ENCODE measurements around the gene ACO2.
"Not testable (repeated sequence)": the region's sequence is repeated elsewhere in the genome, so short reads cannot be mapped to it uniquely, and the experiment has no call there.

The ACO2 gene

DNA sequence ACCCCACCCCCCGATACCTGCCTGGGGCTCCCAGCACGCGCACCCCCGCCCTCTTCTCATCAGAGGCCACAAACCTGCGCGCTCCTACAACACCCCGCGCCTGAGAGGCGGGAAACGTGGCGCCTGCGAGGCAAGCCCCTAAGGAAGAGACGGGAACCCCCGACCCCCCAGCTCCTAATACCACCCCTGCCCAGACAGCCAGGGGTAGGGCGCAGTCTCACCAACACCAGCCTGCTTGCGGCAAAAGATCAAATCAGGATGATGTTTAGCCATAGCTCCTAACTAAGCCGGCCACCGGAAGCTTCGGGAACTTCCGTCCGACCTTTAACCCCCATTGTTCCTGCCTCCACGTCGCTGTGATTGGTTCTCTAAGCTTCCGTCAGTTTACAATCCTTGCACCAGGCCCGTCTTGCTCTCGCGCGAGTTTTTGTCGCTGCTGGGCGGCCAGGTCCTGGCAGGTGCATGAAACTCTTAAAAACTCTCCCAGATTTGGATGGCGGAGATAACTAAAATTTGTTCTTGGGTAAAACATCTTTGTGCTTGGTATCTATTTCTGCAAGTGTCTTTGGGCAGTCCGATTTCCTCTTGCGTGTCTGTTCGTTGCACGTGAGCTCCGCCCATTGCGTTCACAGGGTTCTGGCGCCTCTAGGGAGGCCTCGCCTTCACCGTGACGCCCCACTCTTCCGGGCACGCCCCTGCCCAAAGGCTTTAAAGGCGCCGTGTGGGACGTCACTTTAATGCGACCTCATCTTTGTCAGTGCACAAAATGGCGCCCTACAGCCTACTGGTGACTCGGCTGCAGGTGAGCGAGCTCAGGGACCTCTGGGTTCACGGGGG, at the start of gene ACO2, which contains the start of gene PHF5A:
TSS of gene ACO2 (plus strand) at position 737 of the 837 bp plus-strand sequence. CDS start at position 767, 30 bp downstream.
TSS of gene PHF5A (minus strand) at position 312 of the 837 bp plus-strand sequence. CDS start at position 273, 39 bp downstream.
- DNase-seq (ENCODE audit: low read depth in 1 of 2, low spot score in 1 of 2) = peak; percentile 96 to 97

DNA sequence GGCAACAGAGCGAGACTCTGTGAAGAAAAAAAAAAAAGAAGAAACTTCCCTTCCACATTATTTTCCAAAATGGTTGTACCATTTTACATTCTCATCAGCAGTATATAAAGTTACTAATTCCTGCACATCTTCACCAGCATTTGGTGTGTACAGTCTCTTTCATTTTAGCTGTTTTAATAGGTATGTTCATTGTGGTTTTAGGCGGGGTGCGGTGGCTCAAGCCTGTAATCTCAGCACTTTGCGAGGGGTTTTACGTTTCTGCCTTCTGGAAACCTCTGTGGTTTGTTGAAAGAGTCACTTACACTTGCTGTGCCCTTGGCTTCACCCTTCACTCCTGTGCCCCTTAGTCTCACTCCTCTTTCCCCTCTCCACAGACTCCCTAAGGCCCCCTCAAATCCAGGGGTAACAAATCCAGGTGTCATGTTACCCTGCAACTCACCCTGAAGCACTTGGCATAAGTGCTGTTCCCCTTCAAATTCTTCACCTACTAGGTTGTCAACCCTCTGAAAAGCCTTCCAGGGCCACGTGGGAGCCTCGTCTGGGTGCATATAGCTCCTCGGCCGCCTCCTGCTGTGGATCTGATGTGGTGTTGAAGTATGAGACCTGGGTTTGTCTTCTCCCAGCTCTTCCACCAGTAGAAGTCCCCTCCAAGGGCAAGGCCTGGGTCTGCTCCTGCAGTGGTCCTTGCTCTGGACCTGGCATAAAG, 43.1 kb upstream of the ACO2 start:
- DNase-seq (ENCODE audit: low read depth in 1 of 2, low spot score in 1 of 2) = no peak

DNA sequence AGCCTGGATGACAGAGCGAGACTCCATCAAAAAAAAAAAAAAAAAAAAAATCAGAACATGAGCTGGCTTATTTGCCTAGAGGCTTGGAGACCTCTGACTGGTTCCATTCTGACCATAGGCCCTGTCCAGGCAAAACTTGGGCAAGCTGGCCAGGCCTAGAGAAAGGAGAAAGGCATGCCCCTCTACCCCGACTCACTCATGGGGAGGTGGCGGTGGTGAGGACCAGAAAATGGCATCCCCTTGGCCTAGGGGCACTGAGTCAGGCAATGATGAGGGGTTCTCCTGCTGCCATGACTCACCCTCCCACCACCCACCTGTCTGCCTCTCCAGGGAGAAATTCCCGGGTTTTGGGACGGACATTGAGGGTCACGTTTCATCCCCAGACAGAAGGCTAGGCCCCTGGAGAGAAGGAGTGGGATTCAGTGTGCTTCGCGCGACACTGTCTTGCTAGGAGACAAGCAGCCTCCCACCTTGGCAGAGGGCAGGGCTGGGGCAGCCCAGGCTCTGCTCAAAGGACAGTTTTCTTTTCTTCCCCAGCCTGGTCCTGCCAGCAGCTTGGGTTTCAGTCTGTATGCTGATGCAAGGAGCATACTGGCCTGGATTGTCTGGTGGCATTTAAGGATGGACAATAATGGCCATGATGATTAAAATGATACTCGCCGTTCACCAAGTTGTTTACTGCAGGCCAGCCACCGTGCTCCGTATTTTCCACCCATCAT, 39.5 kb upstream of the ACO2 start:
- no peak for DNase-seq (ENCODE audit: low read depth in 1 of 2, low spot score in 1 of 2)

DNA sequence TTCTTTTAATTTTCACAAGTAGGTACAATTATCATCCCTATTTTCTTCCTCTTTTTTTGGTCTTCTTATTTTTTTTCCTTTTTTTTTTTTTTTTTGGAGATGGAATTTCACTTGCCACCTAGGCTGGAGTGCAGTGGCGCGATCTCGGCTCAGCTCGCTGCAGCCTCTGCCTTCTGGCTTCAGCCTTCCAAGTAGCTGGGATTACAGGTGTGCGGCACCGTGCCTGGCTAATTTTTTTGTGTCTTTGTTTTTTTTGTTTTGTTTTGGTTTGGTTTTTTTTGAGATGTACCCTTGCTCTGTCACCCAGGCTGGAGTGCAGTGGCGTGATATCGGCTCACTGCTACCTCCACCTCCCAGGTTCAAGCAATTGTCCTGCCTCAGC, 39.0 kb upstream of the ACO2 start:
- no peak for DNase-seq (ENCODE audit: low read depth in 1 of 2, low spot score in 1 of 2)

DNA sequence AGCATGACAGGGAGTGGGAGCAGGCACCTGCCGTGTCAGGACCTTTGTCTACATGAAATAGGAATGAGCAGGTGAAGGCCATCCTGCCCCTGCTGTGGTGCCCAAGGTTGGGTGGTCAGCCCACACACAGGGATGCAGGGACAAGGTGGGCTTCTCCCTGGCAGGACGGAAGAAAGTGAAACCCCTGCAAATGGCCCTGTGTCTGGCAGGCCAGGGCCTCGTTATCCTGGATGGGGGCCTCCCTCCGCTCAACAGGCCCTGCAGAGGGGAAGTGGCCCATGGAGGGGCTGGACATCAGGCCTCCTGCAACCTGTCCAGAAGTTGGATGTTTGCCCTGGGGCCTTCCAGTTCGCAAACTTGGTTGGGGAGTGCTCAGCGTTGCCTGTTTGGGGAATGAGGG, 37.3 kb upstream of the ACO2 start:
- no peak for DNase-seq (ENCODE audit: low read depth in 1 of 2, low spot score in 1 of 2)

DNA sequence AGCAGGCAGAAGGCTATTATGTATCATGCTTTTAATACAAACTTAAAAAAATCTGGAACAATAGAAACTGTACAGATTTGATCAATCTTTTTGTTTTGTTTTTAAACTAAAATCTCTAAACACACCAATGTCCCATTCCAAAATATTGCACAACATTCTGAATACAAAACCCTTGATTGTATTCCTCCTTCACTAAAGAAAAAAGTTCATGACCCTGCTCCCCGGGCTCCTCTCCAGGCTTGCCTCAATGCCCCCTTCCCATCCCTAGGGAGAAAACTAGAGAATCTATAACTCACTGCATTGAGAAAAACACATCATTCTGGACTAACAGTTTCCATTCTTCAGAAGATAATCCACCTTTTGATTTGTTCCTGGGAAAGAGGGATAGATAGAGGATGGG, 35.4 kb upstream of the ACO2 start:
- DNase-seq (ENCODE audit: low read depth in 1 of 2, low spot score in 1 of 2) = not testable (repeated sequence)

DNA sequence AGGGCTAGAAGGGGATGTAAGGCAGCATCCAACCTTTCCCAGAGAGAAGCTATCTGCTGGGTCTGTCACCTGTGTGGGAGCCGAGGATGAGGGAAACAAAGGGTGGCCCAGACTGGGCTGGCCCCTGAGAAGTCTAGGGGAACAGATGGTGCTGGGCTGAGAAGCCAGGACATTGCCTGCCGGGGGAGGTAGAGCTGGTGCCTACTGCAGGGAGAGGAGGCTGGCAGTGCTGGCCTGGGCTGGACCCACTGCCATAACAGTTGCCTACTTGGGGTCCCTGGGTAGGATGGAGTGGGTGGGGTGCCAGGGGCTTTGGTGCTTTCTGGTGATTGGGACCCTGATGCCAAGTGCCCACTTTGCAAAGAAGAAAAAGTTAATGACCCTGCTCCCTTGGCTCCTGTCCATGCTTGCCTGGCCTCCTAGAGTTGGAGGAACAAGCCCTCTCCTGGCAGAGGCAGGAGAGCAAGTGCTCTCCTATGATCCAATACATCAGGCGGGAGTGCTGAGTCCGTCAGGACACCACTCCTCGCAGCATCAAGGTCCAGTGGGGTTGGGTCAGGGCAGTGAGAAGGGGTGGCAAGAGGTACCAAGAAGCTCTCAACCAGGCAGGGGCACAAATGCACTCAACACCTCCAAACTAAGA, 34.4 kb upstream of the ACO2 start:
- not testable (repeated sequence) for DNase-seq (ENCODE audit: low read depth in 1 of 2, low spot score in 1 of 2)

DNA sequence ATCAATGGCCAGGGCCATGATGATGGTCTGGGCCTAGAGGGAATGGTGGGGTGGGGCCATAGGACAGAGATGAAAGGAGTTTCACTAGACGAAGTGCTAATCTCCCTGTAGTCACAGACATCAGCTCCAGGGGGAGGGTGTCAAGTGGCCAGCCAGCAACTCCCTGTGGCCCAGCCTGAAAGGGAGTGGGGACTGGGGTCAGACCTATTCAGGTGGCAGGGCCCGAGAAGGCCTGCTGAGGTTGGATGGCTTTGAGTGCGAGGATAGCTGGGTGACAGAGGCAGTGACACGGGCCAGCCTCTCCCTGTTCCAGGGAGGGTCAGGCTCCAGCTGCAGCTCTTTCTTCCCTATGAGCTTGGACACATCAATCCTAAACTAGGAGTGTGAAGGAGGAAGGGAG, 33.4 kb upstream of the ACO2 start:
- DNase-seq (ENCODE audit: low read depth in 1 of 2, low spot score in 1 of 2) = no peak

DNA sequence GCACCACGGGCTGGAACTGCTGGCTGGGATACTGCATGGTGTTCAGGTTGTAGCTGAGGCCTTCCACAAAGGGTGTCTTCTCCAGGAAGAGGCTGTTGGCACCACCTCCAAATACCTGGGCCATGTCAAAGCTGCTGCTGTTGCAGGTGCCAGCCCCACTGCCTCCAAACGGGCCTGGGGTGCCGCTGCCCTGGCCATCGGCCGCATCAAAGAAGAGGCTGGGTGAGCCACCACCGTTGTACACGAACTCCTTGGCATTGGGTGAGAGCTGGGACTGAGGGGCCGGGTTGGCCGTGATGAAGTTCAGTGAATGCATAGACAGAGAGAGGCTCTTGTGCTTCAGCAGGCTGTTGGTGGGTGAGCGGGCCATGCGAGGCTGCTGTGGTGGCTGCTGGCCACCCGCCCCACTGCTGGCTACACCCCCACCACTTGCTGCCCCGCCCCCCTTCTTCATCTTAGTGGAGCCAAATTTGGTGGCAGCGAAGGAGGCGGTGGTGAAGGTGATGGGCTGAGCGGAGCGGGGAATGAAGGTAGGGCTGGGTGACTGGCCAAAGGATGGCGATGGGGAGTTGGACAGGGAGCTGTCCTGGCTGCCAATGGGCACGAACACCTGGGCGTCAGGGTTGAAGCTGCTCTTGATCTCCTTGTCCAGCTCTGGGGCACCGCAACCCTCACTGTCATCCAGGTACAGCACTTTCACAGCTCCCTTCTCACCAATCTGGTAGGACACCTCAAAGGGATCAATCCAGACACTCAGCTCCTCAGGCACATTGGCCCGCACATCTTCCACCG, 32.4 kb upstream of the ACO2 start:
- no peak for DNase-seq (ENCODE audit: low read depth in 1 of 2, low spot score in 1 of 2)

DNA sequence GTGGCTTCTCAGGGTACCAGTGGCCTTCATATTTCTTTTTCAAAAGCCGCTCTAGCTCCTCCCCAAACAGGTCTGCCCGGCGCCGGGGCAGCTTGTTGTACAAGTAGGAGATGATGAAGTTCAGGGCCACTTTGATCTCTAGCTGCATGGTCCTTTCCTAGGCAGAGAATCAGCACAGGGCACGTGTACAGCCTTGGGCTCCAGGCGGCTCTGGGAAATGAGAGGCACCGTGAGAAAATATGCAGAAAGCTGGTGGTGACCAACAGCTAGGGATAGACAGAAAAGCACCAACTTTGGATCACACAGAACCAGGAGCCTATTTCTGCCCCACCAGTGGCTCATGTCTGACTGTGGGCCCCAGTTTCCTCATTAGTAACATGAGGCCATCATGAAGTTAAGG, 31.7 kb upstream of the ACO2 start:
- no peak for DNase-seq (ENCODE audit: low read depth in 1 of 2, low spot score in 1 of 2)

DNA sequence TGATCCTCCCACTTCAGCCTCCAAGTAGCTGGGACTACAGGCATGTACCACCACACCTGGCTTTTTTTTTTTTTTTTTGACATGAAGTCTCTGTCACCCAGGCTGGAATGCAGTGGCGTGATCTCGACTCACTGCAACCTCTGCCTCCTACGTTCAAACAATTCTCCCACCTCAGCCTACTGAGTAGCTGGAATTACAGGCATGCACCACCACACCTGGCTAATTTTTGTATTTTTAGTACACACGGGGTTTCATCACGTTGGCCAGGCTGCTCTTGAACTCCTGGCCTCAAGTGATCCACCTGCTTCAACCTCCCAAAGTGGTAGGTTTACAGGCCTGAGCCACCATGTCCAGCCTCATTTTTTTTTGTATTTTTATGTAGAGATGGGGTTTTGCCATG, 28.4 kb upstream of the ACO2 start:
- not testable (repeated sequence) for DNase-seq (ENCODE audit: low read depth in 1 of 2, low spot score in 1 of 2)

DNA sequence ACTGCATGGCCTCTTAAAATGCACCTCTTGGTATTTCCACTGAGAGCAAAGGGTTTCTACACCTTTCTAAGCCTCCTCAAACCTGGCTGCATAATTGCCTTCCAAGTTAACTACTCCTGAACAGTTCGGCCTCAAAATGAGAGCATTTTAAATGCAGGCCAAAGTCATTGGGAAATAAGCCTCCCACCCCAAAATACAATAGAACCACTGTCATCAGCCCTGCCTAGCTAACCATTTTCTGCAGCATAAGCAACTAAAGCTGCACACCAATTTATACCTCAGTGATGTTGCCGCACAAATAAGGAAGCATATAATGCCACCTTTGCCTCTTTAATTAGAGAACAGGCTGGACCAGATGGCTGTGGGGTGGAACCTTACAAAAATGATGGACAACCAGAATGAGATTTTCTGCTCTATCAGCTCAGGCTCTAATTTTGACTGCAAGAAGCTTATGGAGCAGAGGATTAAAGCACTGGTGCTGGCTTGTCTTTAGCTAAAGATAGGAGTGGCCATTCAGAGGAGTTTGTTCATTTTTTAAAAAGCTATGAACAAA, 26.6 kb upstream of the ACO2 start:
- DNase-seq (ENCODE audit: low read depth in 1 of 2, low spot score in 1 of 2) = no peak

DNA sequence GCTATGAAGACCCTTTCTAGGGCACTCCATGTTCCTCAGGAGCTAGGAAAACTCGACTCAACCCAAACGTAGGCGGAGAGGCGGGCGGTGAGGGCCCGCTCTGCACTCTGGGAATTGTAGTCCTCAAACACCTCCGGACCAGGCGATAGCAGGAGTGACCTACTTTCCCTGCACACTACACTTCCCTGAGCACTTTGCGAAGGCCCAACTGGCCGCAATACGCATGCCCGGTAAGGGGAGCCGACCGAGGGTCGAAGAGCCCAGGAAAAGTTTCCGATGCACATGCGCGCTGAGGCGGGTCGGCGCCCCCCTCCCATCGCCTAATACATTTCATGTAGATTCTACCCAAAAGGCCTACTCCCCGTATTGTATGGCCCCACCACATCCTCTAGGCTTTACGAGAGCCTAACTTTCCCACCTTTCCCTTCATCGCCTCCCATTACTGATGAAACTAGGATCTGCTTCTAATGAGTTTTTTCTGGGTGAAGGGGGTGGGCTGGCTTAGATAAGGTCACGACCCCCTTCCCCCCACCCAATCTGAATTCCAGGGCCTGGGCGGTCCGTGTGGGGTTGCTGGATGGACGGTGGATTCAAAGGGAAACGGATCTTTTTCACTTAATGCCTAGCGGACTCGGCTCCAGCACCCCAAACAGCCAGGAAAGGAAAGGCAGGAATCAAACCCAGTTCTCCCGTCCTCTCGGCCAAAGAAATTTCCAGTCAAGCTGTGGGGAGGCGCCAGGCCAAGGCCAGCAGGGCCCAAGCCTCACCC, 24.4 kb upstream of the ACO2 start:
- peak; percentile 55 to 73 for DNase-seq (ENCODE audit: low read depth in 1 of 2, low spot score in 1 of 2)

DNA sequence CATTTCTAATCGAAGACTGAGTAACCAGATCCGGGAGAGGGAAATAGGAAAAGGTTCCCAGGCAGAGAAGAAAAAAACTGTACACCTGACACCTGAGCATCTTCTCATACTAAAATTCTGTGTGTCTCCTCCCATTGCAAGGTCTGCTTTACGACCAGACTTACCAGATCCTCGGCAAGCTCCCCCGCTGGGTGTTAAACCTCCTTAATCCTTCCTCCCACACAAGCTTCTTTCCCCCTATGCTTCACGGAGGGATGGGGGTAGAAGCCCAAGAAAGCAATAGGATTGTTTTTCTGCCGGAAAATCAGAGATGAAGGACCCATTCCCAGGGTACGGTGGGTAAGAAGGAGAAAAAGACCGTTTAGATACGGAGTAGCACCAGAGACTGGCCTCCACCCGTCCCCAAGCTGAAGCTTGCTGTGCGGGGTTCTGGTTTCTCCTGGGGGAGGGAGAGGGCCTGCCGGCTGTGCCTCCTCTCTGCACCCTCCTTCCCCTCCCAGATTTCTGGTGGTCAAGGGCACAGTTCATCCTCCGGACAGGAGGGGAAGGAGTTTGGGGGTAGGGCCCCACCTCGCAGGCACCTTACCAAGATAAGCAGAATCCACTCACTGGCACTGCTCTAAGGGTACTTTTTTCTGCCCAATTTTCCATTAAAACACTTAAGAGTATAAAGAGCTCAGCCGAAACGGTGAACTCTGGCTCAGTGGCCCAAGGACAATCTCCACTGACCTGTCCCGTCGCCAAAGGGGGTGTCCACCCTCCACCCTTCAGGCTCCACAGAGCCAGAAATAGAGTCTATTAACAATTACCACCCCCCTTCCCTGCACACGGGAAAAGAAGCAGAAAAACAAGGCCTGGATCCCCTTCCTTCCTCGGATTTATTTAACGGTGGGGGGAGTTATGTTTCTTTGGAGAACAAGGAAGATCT, 23.5 kb upstream of the ACO2 start:
- DNase-seq (ENCODE audit: low read depth in 1 of 2, low spot score in 1 of 2) = no peak

DNA sequence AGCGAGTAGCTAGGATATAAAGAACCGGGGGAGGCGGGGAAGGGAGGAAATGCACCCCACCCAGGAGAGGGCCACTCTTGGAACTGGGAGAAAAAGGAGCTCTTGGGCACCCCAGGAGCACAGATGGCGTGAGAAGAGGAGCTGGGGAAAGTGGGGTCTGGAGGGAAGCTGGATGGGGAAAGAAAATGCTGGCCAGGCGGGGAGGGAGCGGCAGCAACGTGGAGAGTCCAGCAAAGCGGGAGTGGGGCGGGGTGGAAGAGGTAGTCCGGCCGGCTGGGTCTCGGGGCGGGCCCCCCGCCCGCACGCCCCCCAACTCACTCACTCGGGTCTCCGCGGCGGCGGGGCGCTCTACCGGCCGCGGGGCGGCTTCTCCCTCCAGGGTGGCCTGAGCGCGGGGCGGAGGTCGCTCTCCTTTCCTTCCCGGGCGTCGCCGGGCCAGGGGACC, 22.8 kb upstream of the ACO2 start:
- DNase-seq (ENCODE audit: low read depth in 1 of 2, low spot score in 1 of 2) = no peak

DNA sequence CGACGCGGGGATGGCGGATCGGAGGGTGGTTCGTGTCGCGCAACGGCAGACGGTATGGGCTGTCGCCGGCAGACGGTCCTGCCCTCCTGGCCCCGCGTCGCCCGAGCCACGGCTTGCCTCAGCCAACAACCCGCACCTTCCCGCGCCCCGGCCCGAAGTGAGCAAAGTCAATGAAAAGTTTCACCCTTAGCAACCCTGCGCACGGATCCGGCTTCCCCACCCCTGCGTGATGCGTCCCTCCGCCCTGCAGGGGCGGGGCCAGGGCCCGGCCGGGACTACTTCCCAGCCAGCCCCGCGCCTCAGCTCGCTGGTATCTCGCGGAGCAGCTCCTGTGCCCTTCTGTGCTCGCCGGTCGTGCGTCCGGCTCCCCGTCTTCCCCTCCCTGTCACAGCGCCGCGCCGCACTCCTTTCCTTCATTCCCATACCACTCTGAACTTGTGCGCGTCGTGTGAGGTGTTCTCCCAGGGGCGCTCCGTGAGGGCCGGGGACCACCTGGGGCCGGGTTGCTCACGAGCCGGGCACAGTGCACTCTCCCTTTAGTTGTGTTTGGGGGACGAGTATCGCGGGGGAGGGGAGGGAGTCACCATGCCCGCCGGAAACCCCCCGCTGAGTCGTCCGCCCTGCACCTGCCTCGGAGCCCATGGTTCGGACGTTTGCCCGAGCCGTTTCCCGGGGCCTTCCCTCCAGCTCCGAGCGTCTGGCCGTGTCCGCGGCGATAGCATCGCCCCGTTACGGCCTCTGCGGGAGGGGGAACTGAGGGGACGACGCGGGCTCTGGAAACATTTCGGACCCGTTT, 22.1 kb upstream of the ACO2 start, which contains the start of gene TOB2:
TSS of gene TOB2 (minus strand) at position 163 of the 796 bp plus-strand sequence. CDS start 9,456 bp downstream, outside the sequence.
- peak; percentile 90 to 92 for DNase-seq (ENCODE audit: low read depth in 1 of 2, low spot score in 1 of 2)

All from activated T-helper 1 cell treated with anti-CD3 and anti-CD28 coated beads, Interleukin-2, amount 50 U/mL, for 16 hours (primary cell).